ENCODE data around the gene TULP1.
"Not testable (repeated sequence)": the region's sequence is repeated elsewhere in the genome, so short reads cannot be mapped to it uniquely, and the experiment has no call there.

The TULP1 gene

GRCh38 chr6:35521235-35521634, 8.5 kb upstream of the TULP1 start:
- DNase-seq (ENCODE audit: low read depth, low spot score) = no peak

- no peak for DNase-seq (ENCODE audit: low read depth, low spot score)
These were observed 6.8 kb upstream of the TULP1 start for GRCh38 chr6:35519313-35520015.

- no peak for DNase-seq (ENCODE audit: low read depth, low spot score)
These were observed 6.0 kb upstream of the TULP1 start for GRCh38 chr6:35518566-35519312.

GRCh38 chr6:35517978-35518377, 5.3 kb upstream of the TULP1 start:
- not testable (repeated sequence) for DNase-seq (ENCODE audit: low read depth, low spot score)

- no peak for DNase-seq (ENCODE audit: low read depth, low spot score)
These were observed 4.0 kb upstream of the TULP1 start for GRCh38 chr6:35516712-35517111.

- not testable (repeated sequence) for DNase-seq (ENCODE audit: low read depth, low spot score)
These were observed 3.2 kb upstream of the TULP1 start for GRCh38 chr6:35515939-35516338.

GRCh38 chr6:35514587-35514986, 1.9 kb upstream of the TULP1 start:
- no peak for DNase-seq (ENCODE audit: low read depth, low spot score)

- no peak for DNase-seq (ENCODE audit: low read depth, low spot score)
These were observed 690 bp downstream of the TULP1 start for GRCh38 chr6:35512006-35512405.

- no peak for DNase-seq (ENCODE audit: low read depth, low spot score)
These were observed 1.1 kb downstream of the TULP1 start for GRCh38 chr6:35511562-35511941.

- DNase-seq (ENCODE audit: low read depth, low spot score) = no peak
These were observed 1.7 kb downstream of the TULP1 start for GRCh38 chr6:35510916-35511561.

GRCh38 chr6:35508542-35508941, 4.2 kb downstream of the TULP1 start:
- DNase-seq (ENCODE audit: low read depth, low spot score) = no peak

GRCh38 chr6:35508027-35508426, 4.7 kb downstream of the TULP1 start:
- DNase-seq (ENCODE audit: low read depth, low spot score) = no peak

GRCh38 chr6:35507221-35507620, 5.5 kb downstream of the TULP1 start:
- no peak for DNase-seq (ENCODE audit: low read depth, low spot score)

- DNase-seq (ENCODE audit: low read depth, low spot score) = no peak
These were observed 6.2 kb downstream of the TULP1 start for GRCh38 chr6:35506536-35506935.

GRCh38 chr6:35505999-35506412, 6.7 kb downstream of the TULP1 start:
- no peak for DNase-seq (ENCODE audit: low read depth, low spot score)

- no peak for DNase-seq (ENCODE audit: low read depth, low spot score)
These were observed 9.2 kb downstream of the TULP1 start for GRCh38 chr6:35503534-35503933.

GRCh38 chr6:35501784-35502183, 10.9 kb downstream of the TULP1 start:
- no peak for DNase-seq (ENCODE audit: low read depth, low spot score)

GRCh38 chr6:35500782-35501181, 11.9 kb downstream of the TULP1 start:
- no peak for DNase-seq (ENCODE audit: low read depth, low spot score)

- DNase-seq (ENCODE audit: low read depth, low spot score) = no peak
These were observed 13.3 kb downstream of the TULP1 start for GRCh38 chr6:35499372-35499771.

- DNase-seq (ENCODE audit: low read depth, low spot score) = no peak
These were observed 14.2 kb downstream of the TULP1 start for GRCh38 chr6:35498422-35499067.

GRCh38 chr6:35497571-35498421, 14.9 kb downstream of the TULP1 start:
- peak; percentile 38 for DNase-seq (ENCODE audit: low read depth, low spot score)

Data from brain pericyte (primary cell).